Measurements from ENCODE around the gene SIGLEC11.

SIGLEC11 gene

GRCh38 chr19:49950956-49951526 lies 9.9 kb downstream of the SIGLEC11 start:
- no peak for DNase-seq

GRCh38 chr19:49950590-49950948 lies 10.4 kb downstream of the SIGLEC11 start:
- no peak for DNase-seq

GRCh38 chr19:49949742-49950589 lies 11.0 kb downstream of the SIGLEC11 start:
- peak in 1 of 2 experiments; percentile 10 for DNase-seq

- DNase-seq = no peak
Measured at GRCh38 chr19:49946415-49946814, 14.6 kb downstream of the SIGLEC11 start.

- DNase-seq = peak in 1 of 2 experiments; percentile 30
Measured at GRCh38 chr19:49944567-49944966, 16.4 kb downstream of the SIGLEC11 start.

- no peak for DNase-seq
Measured at GRCh38 chr19:49940482-49940791, 20.5 kb downstream of the SIGLEC11 start.

- DNase-seq = no peak
Measured at GRCh38 chr19:49939721-49940481, 21.1 kb downstream of the SIGLEC11 start.

GRCh38 chr19:49938662-49939061 lies 22.3 kb downstream of the SIGLEC11 start:
- DNase-seq = no peak

GRCh38 chr19:49937750-49938381 lies 23.1 kb downstream of the SIGLEC11 start:
- peak; percentile 49 to 85 for DNase-seq

GRCh38 chr19:49936549-49936948 lies 24.4 kb downstream of the SIGLEC11 start:
- no peak for DNase-seq

- DNase-seq = no peak
Measured at GRCh38 chr19:49933643-49934042, 27.3 kb downstream of the SIGLEC11 start.

- no peak for DNase-seq
Measured at GRCh38 chr19:49932731-49933131, 28.2 kb downstream of the SIGLEC11 start.

GRCh38 chr19:49932041-49932451 lies 28.9 kb downstream of the SIGLEC11 start:
- DNase-seq = no peak

- DNase-seq = no peak
Measured at GRCh38 chr19:49931293-49932040, 29.5 kb downstream of the SIGLEC11 start.

GRCh38 chr19:49930483-49931011 lies 30.4 kb downstream of the SIGLEC11 start:
- DNase-seq = peak in 1 of 2 experiments; percentile 63

GRCh38 chr19:49929611-49930482 lies 31.1 kb downstream of the SIGLEC11 start:
- DNase-seq = peak; percentile 97 to 98

GRCh38 chr19:49929121-49929610 lies 31.8 kb downstream of the SIGLEC11 start, which contains the start of the genes ATF5 and NUP62:
TSS of gene ATF5 (plus strand) at chr19:49929205. CDS start at chr19:49930851, 1,646 bp downstream.
TSS of gene NUP62 (minus strand) at chr19:49929504. CDS start at chr19:49909807, 19,697 bp downstream.
- DNase-seq = peak; percentile 92 to 95

- no peak for DNase-seq
Measured at GRCh38 chr19:49927526-49928264, 33.3 kb downstream of the SIGLEC11 start.

- DNase-seq = no peak
Measured at GRCh38 chr19:49926515-49926914, 34.5 kb downstream of the SIGLEC11 start.

GRCh38 chr19:49925486-49925885 lies 35.5 kb downstream of the SIGLEC11 start:
- DNase-seq = no peak

Measured in NCI-H526 (cell line).